HS-5 (cell line): Measurements from ENCODE around the gene CLIC6.
"Not testable (repeated sequence)": the region's sequence is repeated elsewhere in the genome, so short reads cannot be mapped to it uniquely, and the experiment has no call there.

ENCODE experiments used
- DNase-seq: peaks from one replicate; pipeline ENCODE4 v3.0.0-alpha.2; 2012; ENCODE audit warnings: low read depth

The CLIC6 gene

DNA sequence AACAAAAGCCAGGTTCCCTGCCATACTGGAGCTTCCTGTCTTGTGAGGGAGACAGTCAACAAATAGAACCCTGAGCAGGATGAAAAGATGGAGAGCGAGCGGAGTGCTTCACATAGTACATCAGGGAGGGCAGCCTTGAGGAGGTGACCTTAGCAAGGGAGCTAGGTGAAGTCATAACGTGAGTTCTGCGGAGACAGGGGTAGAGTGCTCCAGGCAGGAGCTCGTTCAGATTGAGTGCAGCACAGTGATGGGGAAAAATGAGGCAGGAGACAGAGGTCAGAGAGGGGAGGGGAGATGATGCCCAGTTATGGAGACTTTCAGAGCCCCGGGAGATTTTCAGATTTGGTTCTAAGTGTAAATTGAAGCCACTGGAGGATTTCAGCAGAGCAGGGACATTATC lies 15.3 kb upstream of the CLIC6 start:
- no peak for DNase-seq

DNA sequence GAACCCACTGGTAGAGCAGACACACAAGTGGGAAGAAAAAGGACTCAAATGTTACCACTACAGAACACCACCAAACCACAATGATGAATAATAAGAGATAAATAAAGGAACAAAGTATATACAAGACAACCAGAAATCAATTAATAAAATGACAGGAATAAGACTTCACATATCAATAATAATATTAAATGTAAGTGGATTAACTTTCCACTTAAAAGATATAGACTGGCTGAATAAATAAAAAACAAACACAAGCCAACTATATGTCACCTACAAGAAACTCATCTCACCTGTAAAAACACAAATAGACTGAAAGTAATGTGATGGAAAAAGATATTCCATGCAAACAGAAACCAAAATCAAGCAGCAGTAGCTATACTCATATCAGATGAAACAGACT lies 6.9 kb upstream of the CLIC6 start:
- DNase-seq, result no peak

DNA sequence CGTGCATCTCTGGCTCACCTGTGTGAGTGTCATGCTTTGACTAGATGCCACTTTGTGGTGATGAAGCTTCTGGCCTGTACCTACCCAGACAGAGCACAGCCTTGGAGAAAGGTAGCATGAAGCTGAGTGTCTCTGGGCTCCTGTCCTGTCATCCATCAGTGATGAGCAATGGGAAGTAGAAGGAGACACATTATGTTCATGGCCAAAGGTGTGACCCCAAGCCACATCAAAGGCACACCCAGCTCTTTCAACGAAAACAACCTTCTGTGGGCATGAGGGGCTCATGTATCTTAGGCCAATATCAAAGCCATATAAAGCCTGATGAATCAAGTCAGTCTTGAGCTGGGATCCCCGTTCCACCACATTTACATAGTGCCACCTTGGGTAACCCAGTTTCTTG lies 1.0 kb upstream of the CLIC6 start:
- DNase-seq, result no peak

GRCh38 chr21:34669149-34669879 lies 520 bp downstream of the CLIC6 start:
- DNase-seq, result no peak

DNA sequence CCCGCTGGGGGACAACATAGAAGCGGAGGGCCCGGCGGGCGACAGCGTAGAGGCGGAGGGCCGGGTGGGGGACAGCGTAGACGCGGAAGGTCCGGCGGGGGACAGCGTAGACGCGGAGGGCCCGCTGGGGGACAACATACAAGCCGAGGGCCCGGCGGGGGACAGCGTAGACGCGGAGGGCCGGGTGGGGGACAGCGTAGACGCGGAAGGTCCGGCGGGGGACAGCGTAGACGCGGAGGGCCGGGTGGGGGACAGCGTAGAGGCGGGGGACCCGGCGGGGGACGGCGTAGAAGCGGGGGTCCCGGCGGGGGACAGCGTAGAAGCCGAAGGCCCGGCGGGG lies 1.1 kb downstream of the CLIC6 start:
- DNase-seq, result not testable (repeated sequence)

- no peak for DNase-seq
Observed at GRCh38 chr21:34670220-34670961, 1.6 kb downstream of the CLIC6 start.

DNA sequence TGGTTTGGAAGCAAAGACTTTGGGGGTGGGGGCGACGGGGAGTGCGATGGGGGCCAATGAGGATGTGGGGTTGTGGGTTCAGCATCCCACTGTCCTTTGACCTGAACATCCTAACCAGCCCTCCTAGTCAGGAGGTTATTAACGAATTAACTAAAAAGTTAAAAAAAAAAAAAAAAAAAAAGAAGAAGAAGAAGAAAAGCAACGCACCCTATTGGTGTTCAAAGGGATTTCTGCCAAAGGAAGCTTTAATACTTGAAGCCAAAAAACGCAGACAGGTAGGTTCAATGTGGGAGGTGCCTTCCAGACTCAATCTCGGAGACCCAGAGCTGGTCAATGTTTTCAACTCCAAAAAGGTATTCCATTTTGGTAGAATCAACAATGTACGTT lies 2.2 kb downstream of the CLIC6 start:
- no peak for DNase-seq

GRCh38 chr21:34671462-34671861 lies 2.7 kb downstream of the CLIC6 start:
- no peak for DNase-seq

DNA sequence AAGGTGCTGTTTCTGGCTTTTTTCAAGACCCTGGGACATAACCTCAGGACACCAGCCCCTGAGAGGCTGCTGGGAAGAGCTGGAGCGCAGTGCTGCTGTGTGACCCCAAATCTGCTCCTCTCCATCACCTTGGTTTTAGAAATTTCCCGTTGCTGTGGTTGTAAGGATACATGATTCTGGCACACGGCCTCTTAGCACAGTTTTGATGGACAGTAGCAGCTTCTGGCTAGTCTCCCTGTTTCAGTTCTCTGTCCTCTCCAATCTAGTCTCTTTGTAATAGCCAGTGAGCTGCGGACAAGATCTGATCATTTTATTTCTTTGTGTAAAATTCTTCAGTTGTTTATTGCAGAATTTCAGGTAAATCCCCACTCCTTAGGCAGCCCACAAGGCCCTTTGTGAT lies 3.1 kb downstream of the CLIC6 start:
- DNase-seq, result no peak

DNA sequence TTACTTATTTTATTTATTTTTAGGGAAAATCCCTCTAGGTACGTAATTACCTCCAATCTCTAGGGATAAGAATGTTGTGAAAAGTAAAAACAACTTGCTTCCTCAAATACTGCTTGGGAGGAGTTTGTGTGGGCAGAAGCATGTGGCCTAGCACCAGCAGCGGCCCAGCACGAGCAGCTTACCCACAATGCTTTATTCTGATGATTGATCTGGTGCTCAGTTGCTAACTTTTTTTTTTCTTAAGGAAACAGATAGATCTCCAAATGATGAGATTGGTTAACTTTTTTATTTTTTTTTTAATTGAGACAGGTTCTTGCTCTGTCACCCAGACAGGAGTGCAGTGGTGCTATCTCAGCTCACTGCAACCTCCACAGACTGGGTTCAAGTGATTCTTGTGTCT lies 4.2 kb downstream of the CLIC6 start:
- DNase-seq, result no peak

DNA sequence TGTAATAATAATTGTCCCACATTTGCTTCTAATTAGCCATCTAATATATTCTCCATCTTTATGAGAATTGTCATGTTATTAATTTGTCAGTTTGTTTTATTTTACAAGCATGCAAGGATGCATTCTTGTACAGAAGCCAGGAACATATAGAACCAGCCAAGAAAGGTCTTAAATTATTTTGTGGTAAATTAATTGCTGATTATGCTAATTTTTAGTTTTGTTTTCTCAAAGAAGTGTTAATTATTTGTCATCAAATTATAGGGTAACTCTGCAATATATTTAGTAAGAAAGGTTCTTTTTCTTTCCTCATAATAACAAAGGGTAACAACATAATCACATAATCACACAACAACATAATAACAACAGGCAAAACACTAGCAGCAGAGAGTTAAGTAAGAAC lies 5.7 kb downstream of the CLIC6 start:
- DNase-seq, result no peak

DNA sequence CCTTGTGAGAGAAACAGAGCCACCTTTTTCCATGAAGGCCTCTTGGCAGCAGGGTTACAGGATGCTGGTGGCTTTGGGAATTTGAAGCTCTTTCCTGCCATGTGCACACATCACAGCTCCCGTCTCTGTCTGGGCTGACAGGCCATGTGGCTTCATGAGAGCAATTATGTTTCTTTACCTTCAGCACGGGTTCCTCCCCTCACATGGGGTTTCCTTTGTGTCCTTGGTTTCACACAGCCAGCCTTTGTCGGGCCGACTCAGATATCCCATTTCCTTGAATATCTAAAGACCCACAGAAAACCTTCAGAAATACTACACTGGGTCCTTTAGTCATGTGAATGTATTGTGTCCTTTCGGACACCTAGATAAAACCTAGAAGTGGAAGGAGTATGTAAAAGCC lies 7.1 kb downstream of the CLIC6 start:
- no peak for DNase-seq

- DNase-seq, result no peak
Observed at GRCh38 chr21:34679051-34679450, 10.3 kb downstream of the CLIC6 start.

DNA sequence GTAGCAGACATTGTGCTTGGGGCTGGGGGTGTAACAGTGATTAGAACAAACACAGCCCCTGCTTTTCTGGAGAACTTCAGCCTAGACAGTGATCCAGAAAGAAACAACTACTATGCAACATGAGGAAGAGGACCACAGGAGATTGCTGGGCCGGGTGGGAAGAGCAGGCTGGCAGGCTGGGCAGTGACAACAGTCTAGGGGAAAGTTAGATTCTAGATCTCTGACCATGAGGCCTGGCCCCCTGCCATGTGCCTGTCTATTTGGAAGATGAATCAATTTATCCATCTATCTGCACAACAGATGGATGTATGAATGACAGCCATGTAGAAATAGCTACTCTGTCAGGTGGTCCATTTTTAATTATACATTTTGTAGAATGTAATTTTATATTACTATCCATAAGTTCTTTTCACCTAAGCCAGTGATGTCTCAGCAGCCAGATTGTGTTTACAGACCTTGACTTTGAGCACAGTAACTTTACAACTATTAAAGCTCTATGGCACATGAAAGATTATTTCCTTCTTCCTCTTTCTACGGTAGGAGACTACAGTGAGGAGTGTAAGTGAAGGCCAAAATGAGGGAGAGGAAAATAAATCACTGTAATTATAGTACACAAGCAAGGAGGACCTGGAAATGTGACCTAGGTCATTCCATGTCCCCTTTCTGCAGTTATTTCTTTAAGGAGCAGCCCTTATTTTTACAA lies 15.5 kb downstream of the CLIC6 start:
- no peak for DNase-seq

DNA sequence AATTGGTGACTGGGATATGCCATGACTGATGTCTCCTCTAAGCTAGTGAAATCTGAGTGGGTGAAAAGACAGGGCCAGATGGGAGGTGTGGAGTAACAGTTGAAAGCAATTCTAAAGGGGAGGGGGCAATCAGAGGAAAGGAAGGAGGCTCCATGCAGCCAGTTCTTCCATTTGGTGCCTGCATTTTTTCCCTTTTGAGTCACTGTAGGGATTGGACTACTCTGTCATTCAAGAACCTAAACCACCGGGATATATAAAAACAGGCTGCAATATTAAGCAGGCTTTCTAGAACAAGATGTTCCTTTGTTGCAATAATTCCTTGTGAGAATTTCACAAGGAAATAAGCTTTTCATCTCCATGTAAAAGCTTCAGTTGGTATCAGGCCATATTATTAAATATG lies 18.3 kb downstream of the CLIC6 start:
- DNase-seq, result no peak

DNA sequence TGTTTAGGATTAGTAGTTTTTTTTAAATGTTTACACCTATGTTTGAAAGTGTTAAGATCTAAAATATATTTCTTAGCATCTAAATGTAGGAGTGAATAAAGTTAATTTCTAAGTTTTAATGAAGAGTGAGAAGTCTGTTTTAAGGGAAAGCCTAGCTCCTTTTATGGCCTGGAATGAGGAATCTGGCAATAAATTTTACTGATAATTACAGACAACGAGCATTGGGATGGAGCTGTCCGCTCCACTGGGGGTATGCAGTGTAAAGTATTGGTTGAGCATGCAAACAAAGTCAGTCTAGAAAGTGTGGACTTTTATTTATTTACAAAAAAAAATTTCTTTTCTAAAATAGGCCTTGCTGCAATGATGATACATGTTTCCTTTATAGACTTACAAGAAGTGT lies 19.0 kb downstream of the CLIC6 start:
- no peak for DNase-seq

DNA sequence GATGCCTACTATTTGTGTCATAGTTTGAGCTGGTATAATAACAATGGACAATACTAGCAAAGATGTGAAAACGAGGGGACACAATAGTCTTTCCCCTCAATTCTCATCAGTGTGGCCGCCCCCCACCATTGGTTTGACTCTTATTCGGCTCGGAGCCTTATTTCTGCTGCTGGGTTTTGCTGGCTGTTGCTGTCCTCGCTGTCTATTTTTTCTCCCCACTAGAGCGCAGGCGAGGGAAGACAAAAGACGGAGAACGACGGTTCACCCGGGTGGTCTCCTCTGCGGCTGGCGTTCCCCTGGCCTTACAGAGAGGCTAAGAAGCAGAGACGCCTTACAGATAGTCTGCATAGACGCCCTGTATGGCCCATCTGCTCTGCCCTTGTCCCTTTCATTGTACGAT lies 19.4 kb downstream of the CLIC6 start:
- DNase-seq, result no peak

- DNase-seq, result no peak
Observed at GRCh38 chr21:34688715-34689114, 19.9 kb downstream of the CLIC6 start.

DNA sequence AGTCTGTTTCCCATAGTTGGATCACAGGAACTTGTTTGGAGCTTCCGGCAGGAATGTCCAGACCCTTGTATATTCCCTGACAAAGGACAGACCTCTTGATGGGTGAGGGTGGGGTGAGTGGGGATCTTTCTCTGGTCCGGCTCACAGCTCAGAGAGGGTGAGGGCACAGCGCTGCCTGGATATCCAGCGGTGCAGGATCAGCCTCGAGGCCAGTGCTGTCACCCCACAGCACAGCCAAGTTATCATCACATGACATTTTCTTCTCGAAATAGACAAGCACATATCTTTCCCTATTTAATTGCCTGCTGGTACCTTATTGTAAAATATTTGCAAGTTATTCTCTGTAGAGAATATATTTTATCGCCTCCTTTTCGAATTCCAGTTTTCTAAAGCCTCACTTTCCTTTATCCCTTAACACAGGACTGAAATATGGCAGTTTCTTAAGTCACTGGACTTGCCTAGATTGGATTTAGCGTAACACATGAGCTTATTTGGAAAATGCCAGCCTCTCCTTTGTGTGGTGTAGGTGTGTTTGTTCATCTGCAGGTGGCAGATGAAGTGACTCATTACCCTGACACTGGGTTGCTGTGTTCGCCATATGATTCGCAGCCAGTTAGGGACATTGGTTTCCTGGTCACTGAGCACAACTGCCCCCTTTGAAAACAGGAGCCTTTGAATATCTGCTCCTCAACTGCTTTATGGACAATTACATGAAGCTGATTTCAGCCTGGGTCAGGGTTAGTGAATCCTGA lies 21.4 kb downstream of the CLIC6 start:
- no peak for DNase-seq

DNA sequence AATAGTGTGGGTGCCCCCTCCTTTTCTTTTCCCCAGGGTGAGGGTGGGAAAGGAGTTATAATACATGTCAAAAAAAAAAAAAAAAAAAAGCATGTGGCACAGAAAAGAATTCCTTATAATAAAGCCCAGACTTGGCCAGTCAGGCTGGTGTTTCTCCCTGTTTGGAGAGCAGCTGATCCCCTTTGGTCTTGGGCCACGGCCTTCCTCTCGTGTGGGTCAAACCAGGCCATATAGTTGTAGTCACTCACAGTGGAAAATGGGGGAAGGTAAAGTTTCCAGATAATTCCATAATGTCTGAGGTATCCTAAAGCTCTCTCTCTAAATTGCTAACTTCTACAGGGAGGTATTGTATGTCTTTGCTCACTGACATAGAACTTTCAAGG lies 22.0 kb downstream of the CLIC6 start:
- DNase-seq, result no peak

DNA sequence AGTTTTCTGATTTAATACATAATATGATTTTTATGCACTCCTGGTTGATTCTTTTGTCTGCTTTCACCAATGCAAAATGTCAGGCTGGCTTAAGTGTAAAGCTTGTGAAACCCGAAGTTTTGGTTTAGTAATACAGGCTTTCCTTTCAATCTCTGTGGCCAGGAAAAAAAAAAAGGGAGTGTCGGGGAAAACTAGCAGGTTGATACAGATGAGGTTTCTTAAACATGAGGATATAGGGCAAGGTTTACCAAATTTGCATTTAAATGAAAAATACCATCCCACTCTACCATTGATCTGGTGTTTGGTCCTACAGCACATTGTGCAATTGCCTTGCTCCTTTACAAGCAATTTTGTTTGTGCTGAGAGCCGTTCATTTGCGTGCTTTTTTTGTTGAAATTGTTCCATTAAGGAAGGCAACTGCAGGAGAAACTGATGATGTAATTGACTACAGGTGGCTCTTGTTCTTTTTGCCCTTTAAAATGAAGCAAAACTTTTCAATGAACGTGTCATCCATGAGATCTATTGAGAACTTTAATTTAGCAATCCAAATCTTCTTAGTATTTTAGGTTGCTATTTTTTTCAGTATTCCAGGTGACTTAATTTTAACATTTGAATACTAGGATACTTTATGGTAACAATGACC lies 22.7 kb downstream of the CLIC6 start:
- no peak for DNase-seq

GRCh38 chr21:34692458-34693020 lies 23.7 kb downstream of the CLIC6 start:
- DNase-seq, result no peak
